AG09319 (cell line): ENCODE results near the gene GPC1.

Source experiments
- DNase-seq: peaks from one replicate; pipeline ENCODE4 v3.0.0-alpha.2; 2010; ENCODE audit warnings: low read depth; ENCODE audit errors: extremely low read depth
- TF ChIP-seq, protein P1 (sequence below): IDR thresholded peaks from 2 replicates; pipeline ENCODE4 v1.5.1; 2011; ENCODE audit warnings: low read depth, mild to moderate bottlenecking, inconsistent platforms, low read length, moderate library complexity

GPC1 gene

DNA sequence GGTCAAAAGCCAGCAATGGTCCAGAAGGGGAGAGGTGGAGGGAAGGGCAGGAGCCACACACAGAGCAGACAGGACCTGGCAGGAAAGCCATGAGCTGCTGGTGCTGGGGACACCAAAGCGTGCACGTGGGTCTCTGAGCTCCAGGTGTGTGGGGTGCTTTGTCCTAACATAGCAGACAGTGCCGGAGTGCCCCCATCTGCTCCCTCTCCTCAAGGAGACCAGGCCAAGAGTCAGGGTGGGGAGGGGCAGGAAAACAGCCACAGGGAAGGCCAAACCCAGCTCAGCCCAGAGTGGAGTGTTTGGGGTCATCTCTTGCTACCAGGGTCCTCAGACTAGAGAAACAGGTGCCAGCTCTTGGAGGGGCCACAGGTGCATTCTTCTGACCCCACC lies 4.2 kb upstream of the GPC1 start:
- TF ChIP-seq, protein P1, sequence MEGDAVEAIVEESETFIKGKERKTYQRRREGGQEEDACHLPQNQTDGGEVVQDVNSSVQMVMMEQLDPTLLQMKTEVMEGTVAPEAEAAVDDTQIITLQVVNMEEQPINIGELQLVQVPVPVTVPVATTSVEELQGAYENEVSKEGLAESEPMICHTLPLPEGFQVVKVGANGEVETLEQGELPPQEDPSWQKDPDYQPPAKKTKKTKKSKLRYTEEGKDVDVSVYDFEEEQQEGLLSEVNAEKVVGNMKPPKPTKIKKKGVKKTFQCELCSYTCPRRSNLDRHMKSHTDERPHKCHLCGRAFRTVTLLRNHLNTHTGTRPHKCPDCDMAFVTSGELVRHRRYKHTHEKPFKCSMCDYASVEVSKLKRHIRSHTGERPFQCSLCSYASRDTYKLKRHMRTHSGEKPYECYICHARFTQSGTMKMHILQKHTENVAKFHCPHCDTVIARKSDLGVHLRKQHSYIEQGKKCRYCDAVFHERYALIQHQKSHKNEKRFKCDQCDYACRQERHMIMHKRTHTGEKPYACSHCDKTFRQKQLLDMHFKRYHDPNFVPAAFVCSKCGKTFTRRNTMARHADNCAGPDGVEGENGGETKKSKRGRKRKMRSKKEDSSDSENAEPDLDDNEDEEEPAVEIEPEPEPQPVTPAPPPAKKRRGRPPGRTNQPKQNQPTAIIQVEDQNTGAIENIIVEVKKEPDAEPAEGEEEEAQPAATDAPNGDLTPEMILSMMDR = no peak
- DNase-seq = no peak

DNA sequence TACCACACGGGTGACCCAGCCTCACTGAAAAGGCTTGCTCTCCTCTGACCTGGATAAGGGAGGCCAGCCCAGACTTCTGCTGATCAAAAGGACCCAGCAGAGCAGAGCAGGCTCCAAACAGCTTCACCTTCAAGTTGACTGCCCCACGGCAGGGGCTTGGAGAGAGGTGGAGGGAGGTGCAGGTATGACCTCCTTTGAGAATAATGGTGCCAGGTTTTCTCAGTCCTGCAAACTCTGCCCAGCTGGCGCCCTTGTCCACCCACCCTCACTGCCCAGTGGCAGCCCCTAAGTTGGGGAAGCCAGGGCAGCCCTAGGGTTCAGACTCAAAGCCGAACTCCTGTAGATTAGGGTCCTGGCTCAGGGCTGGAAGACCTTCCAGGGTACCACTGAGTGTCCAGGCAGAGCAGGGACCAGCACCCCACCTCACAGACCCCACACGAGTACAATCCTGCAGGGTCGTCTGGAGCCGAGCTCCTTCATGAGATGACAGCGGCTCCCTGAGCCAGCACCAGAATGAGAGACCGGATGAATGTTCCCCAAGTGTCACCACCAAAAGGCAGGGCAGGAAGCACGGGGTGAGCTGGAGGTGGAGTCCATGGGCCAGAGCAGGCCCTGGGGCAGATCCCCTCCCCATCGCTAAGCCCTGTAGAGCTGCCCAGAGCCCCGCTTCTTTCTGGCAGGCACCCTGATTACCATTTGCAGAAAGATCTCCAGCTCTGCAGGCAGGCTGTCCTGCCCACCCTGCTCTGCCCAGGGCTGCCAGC lies 3.6 kb upstream of the GPC1 start:
- DNase-seq = no peak
- TF ChIP-seq, protein P1 = no peak

DNA sequence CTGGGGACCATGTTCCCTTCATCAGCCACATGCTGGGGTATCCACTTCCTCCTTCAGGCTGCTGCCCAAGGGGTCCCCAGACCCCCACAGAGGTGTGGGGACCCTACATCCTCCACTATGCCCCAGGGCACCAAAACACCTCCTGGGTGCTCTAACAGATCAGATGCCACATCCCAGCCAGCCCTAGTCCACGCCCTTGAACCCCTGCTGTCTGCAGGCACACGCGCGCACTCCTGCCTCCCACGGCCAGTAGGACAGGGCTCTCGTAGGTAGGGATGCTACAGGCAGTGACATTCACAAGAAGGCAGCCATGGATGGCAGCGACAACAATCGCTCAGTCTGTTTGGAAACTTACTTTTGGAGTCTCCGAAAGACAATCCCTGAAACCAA lies 3.0 kb upstream of the GPC1 start:
- DNase-seq = no peak
- TF ChIP-seq, protein P1 = no peak

DNA sequence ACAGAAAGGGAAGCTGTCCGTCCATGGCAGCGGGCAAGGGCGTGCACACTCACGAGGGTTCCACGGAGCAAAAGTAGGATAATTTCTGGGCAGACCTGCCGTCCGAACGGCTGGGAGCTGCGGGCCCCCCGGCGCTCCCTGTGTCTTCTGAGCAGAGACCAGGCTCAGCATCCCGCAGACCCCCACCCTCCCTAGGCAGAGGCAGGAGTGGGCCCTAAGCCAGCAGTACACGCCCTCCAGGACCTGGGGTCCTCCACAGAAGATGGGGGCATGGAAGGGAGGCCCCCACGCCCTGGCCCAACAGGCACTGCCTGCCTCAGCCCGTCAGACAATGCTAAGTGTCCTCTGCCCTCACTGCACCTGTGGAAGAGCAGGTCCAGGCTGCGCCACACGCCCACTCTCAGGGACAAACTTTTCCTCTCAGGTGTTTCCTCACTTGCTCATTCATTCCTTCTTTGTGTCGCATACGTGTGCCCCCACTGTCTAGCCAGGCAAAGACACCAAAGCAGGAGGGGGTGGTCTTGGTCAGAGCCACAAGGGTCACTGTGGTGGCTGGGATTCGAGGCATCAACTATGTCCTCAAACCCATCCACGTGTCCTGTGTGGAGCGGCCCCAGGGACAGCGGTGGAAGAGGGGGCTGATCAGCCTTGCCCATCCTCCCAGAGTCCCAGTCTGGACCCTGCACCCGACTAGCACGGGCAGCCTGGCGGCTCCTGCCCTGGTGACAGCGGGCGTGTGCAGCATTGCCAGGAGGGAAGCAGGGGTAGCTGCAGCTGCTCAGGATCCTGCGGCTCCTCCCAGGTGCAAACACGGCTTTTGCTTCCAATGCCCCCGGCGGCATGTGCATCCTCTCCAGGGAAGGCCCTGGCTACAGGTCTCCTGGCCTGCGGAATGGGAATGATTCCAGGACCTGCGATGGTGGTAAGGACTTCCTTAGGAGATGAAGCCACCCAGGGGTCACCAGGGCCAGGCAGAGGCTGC lies 2.4 kb upstream of the GPC1 start:
- TF ChIP-seq, protein P1 = no peak
- no peak for DNase-seq

DNA sequence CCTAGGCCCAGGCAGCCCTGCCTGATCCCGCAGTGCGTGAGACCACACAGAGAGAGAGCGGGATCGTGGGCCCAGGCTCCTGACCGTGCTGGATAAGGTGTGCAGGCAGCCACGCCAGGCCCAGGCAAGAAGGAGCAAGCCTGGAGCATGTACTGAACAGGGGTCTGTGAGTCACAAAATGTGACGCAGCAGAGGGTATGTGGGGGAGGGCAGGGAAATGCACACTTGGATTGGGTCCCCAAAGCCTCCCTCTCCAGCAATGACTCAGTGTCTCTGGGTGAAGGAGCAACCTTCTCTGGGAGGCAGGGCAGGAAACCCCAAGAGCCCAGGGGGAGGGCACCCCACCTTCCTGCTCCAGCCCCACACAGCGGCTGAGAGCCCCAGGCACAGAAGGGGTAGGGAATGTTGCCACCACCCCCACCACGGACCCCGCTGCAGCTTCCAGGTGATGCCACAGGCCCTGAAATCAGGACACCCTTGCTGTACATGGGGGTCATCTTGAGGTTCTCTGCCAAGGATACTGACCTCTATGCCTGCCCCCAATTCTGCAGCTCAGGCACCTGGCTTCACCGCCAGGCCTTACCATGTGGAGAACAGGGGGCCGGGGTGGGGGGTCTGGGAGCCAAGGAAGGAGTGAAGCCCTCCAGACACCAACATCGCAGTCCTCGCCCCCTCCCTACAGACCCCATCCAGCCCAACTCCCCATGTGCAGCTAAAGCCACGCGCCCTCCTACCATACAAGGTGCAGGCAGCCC lies 1.3 kb upstream of the GPC1 start:
- TF ChIP-seq, protein P1 = no peak
- peak; percentile 73 for DNase-seq

DNA sequence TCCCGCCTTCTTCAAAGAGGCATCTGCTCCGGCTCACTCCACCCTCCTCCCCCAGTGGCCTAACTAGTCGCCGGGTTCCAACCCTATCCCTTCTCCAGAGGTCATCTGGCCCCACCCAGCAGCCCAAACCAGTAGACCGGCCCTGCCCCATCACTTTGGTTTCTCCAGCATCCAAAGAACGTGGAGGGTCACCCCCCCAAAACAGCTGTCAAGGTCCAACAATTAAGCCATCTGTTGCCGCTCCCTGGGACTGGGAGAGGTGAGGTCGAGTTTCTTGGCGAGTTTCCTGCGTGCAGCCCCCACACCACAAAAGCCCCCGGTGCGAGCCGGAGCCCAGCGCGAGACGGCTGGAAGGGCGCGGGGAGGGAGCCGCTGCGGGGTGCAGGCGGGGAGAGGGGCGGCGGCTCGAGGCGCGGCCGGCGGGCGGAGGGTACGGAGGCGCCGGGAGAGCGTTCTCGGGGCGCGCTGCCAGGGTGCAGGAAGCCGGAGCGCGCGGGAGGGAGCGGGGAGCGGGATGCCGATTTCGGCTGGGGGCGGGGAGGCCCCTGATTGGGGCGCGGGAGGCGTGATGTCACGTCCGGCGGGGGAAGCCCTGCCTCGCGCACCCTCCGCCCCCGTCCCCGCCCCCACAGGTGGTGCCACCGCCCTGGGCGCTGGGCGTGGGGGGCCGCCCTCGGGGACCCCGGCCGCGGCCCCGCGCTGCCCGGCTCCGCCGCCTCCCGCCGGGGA lies 571 bp upstream of the GPC1 start:
- TF ChIP-seq, protein P1 = no peak
- DNase-seq = peak; percentile 83
